Islet of Langerhans (tissue), 1 donor: Measurements from ENCODE around the gene OXNAD1.

Experiments
- FAIRE-seq: peaks from one replicate; lab custom pipeline; 2011; peaks lifted over from hg19 to GRCh38; lab: Jason Lieb, UNC

The OXNAD1 gene

GRCh38 chr3:16329036-16329825 lies 64.2 kb downstream of the OXNAD1 start:
- FAIRE-seq, result no peak

- FAIRE-seq, result no peak
These were observed 64.8 kb downstream of the OXNAD1 start for GRCh38 chr3:16329826-16330129.

GRCh38 chr3:16330351-16330750 lies 65.3 kb downstream of the OXNAD1 start:
- FAIRE-seq, result no peak

DNA sequence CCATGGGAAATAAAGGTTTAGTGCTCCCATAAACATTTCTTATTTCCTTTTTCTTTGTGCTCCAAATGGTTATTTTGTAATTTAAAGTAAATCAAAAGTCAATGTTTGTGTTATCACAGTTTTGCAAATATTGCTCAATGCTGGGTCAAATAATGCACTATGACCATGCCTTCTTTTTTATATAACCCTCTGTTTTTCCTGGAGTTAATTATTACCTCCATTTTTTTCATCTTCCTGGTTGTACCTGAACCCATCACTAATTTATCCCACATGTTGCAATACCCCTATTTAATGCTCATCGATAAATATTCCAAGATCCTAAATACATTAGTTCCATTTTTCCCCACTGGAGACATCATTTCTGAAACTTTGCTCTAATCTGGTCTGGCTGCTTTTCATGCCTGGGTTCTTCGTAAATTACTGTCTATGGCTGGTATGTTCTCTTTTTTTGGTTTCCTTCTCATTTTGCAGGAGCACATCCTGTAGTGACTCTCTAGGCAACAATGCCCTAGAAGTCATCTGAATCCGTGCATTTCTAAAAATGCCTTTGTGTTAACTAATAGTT lies 66.4 kb downstream of the OXNAD1 start:
- FAIRE-seq, result no peak

- FAIRE-seq, result no peak
These were observed 68.0 kb downstream of the OXNAD1 start for GRCh38 chr3:16332904-16333426.

GRCh38 chr3:16334909-16335308 lies 69.9 kb downstream of the OXNAD1 start:
- FAIRE-seq, result no peak

DNA sequence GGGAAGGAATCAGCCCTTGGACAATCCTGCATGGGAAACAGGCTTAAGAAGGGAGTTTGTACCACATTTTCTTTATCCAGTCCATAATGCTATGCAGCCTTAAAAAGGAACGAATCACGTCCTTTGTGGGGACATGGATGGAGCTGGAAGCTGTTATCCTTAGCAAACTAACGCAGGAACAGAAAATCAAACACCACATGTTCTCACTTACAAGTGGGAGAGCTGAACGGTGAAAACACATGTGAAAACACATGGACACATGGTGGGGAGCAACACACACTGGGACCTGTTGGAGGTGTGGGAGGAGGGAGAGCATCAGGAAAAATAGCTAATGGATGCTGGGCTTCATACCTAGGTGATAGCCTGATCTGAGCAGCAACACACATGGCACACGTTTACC lies 70.3 kb downstream of the OXNAD1 start:
- FAIRE-seq, result no peak

DNA sequence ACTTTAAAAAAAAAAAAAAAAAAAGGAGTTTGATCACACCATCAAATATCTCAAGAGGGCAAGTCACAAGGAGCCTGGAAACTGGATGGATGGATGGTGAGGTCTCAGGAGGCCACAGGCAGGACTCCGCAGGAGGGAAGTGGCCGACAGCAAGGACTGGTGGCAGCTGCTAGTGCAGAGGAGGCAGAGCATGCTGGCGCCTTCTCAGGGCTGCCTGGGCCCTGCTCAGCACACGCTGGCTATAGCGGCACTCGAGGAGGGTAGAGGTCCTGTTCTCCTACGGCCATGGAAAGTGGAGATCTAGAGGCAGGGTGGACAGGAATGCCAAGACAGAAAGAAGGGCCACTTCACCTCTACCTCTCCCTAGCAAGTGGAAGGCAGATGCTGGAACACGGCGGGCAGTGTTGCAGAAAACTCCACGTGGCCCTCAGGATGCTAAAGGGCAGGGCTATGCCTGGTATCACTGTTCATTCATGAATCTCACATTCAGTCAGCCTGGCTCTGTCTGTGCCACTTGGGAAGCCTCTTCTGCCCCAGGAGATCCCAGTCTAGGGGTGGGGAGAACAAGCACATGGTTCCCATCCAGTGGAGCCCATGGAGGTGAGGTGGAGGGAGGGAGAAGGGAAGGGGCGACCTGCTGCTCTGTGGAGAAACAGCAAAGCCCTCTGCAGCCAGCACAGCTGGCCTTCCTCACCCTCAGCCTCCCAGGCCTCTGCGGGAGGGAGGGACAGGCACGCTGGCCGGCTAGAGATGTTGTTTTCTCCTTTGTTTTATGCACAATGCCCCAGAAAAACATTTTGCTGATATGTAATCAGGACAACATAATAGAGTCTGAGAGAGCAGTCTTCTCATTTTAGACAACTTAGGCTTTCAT lies 71.0 kb downstream of the OXNAD1 start:
- no peak for FAIRE-seq

DNA sequence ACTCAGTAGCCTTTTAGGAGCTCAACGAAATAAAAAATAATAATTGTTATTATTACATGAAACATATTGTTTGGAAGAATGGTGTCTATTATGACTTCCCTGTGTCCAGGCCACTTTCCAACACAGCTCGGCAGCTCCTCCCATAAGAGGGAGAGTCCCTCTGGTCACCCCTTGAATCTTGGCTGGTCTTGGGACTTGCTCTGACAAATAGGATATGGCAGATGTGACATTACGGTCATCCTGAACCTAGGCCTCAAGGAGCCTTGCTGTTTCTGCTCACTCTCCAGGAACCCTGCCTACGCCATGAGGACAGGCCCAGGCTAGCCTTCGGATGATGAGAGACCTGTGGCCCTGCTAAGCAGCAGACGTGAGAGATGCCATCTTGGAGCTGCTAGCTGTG lies 71.8 kb downstream of the OXNAD1 start:
- no peak for FAIRE-seq

- FAIRE-seq, result no peak
These were observed 73.0 kb downstream of the OXNAD1 start for GRCh38 chr3:16337856-16338540.

GRCh38 chr3:16338999-16339398 lies 74.0 kb downstream of the OXNAD1 start:
- FAIRE-seq, result no peak

DNA sequence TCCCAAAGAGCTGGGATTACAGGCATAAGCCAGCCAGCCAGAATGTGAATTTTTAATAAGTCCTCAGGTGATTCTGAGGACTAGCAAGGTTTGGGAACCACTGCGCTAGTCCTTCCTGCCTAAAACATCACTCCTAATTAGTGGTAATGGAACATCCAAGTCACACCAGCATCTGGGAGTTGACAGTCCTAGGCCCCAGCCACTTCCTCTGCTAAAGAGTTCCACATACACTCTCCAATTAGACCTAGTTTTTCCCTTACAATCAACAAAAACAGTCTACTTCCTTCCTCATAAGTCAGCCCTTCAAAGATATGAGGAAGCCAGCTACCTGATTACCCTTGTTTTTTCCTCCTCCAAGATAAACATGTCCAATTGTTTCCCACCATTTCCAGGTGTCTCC lies 78.1 kb downstream of the OXNAD1 start:
- FAIRE-seq, result no peak

GRCh38 chr3:16346413-16347081 lies 81.5 kb downstream of the OXNAD1 start:
- no peak for FAIRE-seq

- FAIRE-seq, result no peak
These were observed 82.5 kb downstream of the OXNAD1 start for GRCh38 chr3:16347548-16347947.

- no peak for FAIRE-seq
These were observed 85.1 kb downstream of the OXNAD1 start for GRCh38 chr3:16349986-16350596.

DNA sequence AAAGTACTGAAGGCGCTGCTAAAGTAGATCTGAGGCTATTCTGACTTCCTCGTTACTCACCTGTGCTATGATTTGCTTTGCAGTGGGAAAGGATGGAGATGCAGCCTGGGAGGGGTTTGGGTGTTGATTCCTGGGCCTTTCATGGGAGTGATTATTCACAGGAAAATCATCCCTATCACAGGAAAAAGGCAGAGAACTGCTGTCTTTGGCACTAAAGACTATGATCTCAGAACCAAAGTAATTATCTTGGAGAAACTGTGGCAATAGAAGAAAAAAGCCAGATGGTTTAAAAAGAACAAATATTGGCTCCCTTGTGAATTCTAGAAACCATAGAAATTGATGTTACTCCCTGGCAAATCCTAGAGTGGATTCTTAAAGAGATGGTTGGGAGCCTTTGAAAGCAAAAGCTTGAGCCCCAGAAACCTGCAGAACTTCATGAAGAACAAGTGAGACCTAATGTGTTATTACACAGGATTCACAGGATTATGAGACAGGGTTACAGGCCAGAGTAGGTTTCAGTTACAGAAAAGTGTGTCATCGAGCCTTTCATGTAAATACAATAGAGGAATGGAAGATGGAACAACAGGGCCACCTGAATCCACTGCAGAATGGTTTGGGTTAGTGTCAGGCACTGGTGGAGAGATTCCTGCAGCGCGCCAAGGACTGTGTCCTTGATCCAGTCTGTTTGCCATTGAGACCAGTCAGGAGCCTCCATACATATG lies 85.7 kb downstream of the OXNAD1 start:
- FAIRE-seq, result no peak

DNA sequence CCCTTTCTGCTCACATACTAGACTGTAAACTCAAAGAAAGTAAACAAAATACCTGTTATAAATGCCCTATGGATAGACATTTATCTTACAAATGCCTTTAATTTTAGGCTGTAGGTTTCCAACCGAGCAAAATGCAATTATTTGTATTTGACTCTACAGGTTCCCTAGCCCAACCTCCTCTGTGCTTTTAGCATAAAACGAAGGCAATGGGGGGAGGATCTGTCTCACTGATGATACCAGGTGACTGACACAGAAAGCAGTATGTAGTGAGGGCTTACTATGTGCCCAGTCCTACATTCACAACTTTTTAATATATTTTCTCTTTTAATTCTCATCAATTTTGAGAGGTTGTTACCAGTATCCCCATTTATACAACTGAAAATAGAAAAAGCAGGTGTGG lies 87.4 kb downstream of the OXNAD1 start:
- no peak for FAIRE-seq

GRCh38 chr3:16354291-16354690 lies 89.3 kb downstream of the OXNAD1 start:
- no peak for FAIRE-seq
